Measurements from ENCODE around the gene RHBDD2. TPM values are rescaled to one million over a fixed set of nuclear protein-coding genes. Genes with fewer than 3 reads are reported as not detected.

The RHBDD2 gene
- total RNA-seq, 4 donors from 2014 or later: 21.6 to 30.2 (median 25.6) TPM

DNA sequence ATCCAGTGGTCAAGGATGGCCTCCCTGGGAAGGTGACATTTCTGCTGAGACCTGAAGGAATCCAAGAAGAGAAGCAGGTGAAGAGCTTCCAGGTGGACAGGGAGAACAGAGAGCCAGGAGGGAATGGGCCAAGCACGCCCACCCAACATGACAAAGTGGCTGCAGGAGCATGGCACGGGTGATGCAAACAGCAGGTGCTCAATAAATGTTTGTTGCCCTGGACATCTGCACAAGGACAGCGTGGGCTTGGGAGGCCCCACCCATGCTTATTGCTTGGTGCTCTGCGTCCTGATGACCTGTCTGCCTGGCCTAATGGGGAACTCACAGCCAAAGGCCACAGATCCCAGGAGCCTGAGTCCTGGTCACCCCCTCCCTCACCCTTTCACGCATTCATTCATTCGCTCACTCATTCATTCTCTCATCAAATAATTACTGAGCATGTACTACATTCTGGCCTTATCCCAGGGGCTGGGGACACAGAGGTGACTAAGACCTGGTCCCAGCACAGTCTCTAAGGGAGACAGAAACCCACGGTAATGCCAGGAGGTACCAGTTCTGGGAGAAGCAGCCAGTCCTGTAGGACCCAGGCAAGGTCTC, 13.1 kb downstream of the RHBDD2 start:
- WGBS, 2 donors (ENCODE audit: low coverage in 1 of 2): 95 to 98% methylated on average over 4 of the region's 7 CpGs
- Histone ChIP-seq H3K9me3 (no peaks in the 10 kb centered on the region), H3K4me3 (no peak overlapping the region), H3K4me1 (peaks cover 0 to 17% (median 0%) of the 10 kb centered on the region in 3 donors), H3K36me3 (peaks cover 0 to 21% of the 10 kb centered on the region in 2 donors), H3K27me3 (no peaks in the 10 kb centered on the region), H3K27ac (no peak overlapping the region)
- TF ChIP-seq POLR2A (IDR thresholded peaks at IDR 0.05): no peak
- TF ChIP-seq POLR2AphosphoS5 (IDR thresholded peaks at IDR 0.05): no peak
- no peak for TF ChIP-seq EP300 (IDR thresholded peaks at IDR 0.05)
- TF ChIP-seq, protein P1, sequence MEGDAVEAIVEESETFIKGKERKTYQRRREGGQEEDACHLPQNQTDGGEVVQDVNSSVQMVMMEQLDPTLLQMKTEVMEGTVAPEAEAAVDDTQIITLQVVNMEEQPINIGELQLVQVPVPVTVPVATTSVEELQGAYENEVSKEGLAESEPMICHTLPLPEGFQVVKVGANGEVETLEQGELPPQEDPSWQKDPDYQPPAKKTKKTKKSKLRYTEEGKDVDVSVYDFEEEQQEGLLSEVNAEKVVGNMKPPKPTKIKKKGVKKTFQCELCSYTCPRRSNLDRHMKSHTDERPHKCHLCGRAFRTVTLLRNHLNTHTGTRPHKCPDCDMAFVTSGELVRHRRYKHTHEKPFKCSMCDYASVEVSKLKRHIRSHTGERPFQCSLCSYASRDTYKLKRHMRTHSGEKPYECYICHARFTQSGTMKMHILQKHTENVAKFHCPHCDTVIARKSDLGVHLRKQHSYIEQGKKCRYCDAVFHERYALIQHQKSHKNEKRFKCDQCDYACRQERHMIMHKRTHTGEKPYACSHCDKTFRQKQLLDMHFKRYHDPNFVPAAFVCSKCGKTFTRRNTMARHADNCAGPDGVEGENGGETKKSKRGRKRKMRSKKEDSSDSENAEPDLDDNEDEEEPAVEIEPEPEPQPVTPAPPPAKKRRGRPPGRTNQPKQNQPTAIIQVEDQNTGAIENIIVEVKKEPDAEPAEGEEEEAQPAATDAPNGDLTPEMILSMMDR (IDR thresholded peaks at IDR 0.05): no peak
- ATAC-seq: no peak

DNA sequence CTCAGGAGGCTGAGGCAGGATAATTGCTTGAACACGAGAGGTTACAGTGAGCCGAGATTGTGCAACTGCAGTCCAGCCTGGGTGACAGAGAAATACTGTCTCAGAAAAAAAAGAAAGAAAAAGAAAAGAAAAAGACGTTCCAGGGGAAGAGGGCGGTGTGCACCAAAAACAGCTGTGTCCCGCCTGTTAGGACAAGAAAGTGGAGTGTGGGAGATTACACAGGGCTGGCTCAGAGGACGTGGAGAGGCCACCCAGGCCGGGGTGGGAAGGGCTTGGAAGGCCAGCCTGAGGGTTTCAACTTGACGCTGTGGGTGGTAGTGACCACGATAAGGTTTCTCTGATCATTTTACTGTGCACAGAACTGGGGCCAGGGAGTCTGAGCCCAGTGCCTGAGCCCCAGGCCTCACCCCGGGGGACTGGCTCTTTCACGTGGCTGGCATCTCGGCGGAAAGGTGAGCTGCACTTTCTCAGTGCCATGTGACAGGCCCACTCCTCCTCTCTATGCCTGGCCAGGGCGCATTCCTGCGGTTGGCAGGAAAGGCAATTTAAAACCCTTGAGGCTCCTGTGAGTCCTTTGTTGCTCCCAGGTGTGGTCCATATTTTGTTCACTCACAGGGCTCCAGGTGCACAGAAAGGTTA, 13.9 kb downstream of the RHBDD2 start:
- Histone ChIP-seq H3K4me3 (no peak overlapping the region), H3K9me3 (no peaks in the 10 kb centered on the region), H3K27ac (peak overlapping the region in 2 of 4 donors; percentile 22 to 44), H3K27me3 (no peaks in the 10 kb centered on the region), H3K4me1 (peaks cover 0 to 17% (median 0%) of the 10 kb centered on the region in 3 donors), H3K36me3 (peaks cover 0 to 13% of the 10 kb centered on the region in 2 donors)
- TF ChIP-seq POLR2A (IDR thresholded peaks at IDR 0.05) (no peak), POLR2AphosphoS5 (IDR thresholded peaks at IDR 0.05) (peak; percentile 45)
- TF ChIP-seq, protein P1 (IDR thresholded peaks at IDR 0.05): no peak
- peak; percentile 94 for ATAC-seq
- WGBS, 2 donors (ENCODE audit: low coverage in 1 of 2): 50 to 53% methylated on average over 9 of the region's 15 CpGs

DNA sequence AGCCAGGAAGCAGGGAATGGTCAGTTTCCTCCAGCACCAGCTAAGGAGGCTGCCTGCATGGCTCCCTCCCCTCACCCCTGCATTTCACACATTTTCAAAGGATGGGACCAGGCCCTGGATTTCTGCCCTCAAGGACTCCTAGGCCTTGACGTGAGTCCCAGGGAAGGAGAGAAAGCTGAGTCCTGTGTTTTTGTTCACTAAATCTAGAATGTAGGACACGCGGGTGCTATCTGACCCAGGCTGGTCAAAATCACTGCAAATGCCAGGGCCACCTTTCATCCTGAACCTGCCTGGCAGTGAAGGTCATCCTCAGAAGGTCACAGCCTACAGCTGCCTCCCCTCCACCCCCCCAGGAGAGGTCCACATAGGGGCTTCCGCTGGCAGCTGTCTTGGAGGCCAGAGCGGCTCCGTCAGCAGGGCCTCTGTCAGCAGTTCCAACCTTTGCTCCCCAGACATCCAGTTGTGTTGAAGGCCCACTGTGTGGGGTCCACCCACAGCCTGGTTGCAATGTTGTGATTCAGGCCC, 18.0 kb downstream of the RHBDD2 start:
- no peak overlapping the region for H3K27ac ChIP-seq
- ATAC-seq: no peak

DNA sequence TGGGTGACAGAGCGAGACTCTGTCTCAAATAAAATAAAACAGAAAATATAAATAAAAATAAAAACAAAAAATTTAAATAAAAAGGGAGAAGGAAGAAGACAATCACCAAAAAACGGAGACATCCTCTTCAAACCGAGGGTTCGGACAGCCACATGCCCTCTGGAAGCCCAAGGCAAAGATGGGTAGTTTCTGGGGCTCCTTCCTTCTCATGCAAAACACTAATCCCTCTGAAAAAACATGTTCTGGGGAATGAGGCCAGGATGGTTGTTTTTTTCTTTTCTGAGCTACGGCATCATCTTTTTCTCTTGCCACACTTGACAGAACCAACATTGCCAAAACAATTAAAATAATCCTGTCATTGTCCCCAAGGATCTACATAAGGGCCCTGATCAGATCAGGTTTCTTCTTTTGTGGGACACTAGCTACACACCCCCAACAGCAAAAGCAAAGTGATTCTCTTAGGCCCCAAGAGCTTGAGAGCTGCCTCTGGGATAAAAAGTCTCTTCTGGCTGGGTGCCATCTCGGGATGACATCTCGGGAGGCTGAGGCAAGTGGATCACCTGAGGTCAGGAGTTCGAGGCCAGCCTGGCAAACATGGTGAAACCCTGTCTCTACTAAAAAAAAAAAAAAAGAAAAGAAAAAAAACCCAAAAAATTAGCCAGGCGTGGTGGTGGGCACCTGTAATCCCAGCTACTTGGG, 21.9 kb downstream of the RHBDD2 start:
- 91 to 94% methylated on average over 3 to 9 of the region's 9 CpGs for WGBS, 2 donors (ENCODE audit: low coverage in 1 of 2)
- Histone ChIP-seq H3K4me3 (no peak overlapping the region), H3K36me3 (no peaks in the 10 kb centered on the region), H3K27ac (no peak overlapping the region), H3K4me1 (peaks cover 0 to 7% (median 0%) of the 10 kb centered on the region in 3 donors), H3K27me3 (no peaks in the 10 kb centered on the region), H3K9me3 (no peaks in the 10 kb centered on the region)
- TF ChIP-seq, protein P1 (IDR thresholded peaks at IDR 0.05): no peak
- TF ChIP-seq EP300 (IDR thresholded peaks at IDR 0.05): no peak
- ATAC-seq: no peak

More for the DNA sequence above, 18.0 kb downstream of the RHBDD2 start:
- Histone ChIP-seq H3K4me1 (peaks cover 0 to 5% (median 0%) of the 10 kb centered on the region in 3 donors), H3K36me3 (no peaks in the 10 kb centered on the region), H3K4me3 (no peak overlapping the region), H3K9me3 (no peaks in the 10 kb centered on the region), H3K27me3 (no peaks in the 10 kb centered on the region)
- TF ChIP-seq, protein P1 (IDR thresholded peaks at IDR 0.05): no peak
- TF ChIP-seq EP300 (IDR thresholded peaks at IDR 0.05) (no peak), POLR2A (IDR thresholded peaks at IDR 0.05) (no peak), POLR2AphosphoS5 (IDR thresholded peaks at IDR 0.05) (no peak)
- WGBS, 2 donors (ENCODE audit: low coverage in 1 of 2): 100% methylated on average over 1 of the region's 6 CpGs; no CpG with 5 or more reads in 1 of the 2 donors

Measured in gastroesophageal sphincter (tissue), 4 donors.